C4-2B (cell line): Measurements from ENCODE around the gene DOCK9.

Experiments
- ZFX ChIP-seq: fragments of 450-650 bp; IDR thresholded peaks from 2 replicates; pipeline ENCODE4 v1.6.1; 2017
- TF ChIP-seq, protein P1 (sequence below): fragments of 450-650 bp; conservative IDR thresholded peaks from 2 replicates; pipeline ENCODE4 v1.5.1; 2017; ENCODE audit warnings: mild to moderate bottlenecking

- TF ChIP-seq, protein P1, sequence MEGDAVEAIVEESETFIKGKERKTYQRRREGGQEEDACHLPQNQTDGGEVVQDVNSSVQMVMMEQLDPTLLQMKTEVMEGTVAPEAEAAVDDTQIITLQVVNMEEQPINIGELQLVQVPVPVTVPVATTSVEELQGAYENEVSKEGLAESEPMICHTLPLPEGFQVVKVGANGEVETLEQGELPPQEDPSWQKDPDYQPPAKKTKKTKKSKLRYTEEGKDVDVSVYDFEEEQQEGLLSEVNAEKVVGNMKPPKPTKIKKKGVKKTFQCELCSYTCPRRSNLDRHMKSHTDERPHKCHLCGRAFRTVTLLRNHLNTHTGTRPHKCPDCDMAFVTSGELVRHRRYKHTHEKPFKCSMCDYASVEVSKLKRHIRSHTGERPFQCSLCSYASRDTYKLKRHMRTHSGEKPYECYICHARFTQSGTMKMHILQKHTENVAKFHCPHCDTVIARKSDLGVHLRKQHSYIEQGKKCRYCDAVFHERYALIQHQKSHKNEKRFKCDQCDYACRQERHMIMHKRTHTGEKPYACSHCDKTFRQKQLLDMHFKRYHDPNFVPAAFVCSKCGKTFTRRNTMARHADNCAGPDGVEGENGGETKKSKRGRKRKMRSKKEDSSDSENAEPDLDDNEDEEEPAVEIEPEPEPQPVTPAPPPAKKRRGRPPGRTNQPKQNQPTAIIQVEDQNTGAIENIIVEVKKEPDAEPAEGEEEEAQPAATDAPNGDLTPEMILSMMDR = no peak
- no peak for TF ChIP-seq ZFX
Measured at GRCh38 chr13:98951266-98951665, 26.6 kb downstream of the DOCK9 start.
